Naive thymus-derived CD4-positive, alpha-beta T cell (primary cell): ENCODE results near the gene ZNF423. TPM values are rescaled to one million over a fixed set of nuclear protein-coding genes. Genes with fewer than 3 reads are reported as not detected.
"Not testable (repeated sequence)": the region's sequence is repeated elsewhere in the genome, so short reads cannot be mapped to it uniquely, and the experiment has no call there.

Experiments
- ATAC-seq: fragments of 150-1000 bp; cut with Tn5 transposase; 2 replicates; pipeline ENCODE4 v1.10.0; 2021; ENCODE audit warnings: mild to moderate bottlenecking, moderate library complexity
- CTCF ChIA-PET: fragments of 350-600 bp; sonication (Branson Sonifier 250); formaldehyde crosslinking; loops from one replicate; lab custom pipeline; 2021; ENCODE audit warnings: antibody characterized with exemption; lab: Charles Lee
- POLR2A ChIA-PET: fragments of 350-600 bp; sonication (Branson Sonifier 250); formaldehyde crosslinking; loops from one replicate; lab custom pipeline; 2021; ENCODE audit warnings: antibody characterized with exemption, inconsistent platforms; lab: Charles Lee
- DNase-seq, 9 donors: peaks; one replicate each; pipeline versions ENCODE4 v3.0.0 to v3.0.0-alpha.2; 2020 to 2022; ENCODE audit warnings: mixed read lengths in 1 of 9
- H3K27ac ChIP-seq: one replicate; pipeline ENCODE4 v1.7.0; 2013; ENCODE audit warnings: mild to moderate bottlenecking, low read depth, low read length, moderate library complexity
- H3K27me3 ChIP-seq, 2 donors: one replicate each; pipeline ENCODE4 v1.7.0; 2013; ENCODE audit warnings: low read length in 2 of 2, mild to moderate bottlenecking in 2 of 2, moderate library complexity in 2 of 2; ENCODE audit not compliant: control insufficient read depth in 2 of 2, insufficient read depth in 2 of 2
- H3K36me3 ChIP-seq, 3 experiments: 1 replicate in 2 of 3; 2 replicates in 1 of 3; pipeline ENCODE4 v1.7.0; 2013; ENCODE audit warnings: low read length in 3 of 3, mild to moderate bottlenecking in 3 of 3, moderate library complexity in 1 of 3; ENCODE audit not compliant: insufficient read depth in 3 of 3, control insufficient read depth in 2 of 3
- H3K4me1 ChIP-seq, 2 donors: one replicate each; pipeline ENCODE4 v1.7.0; 2013; ENCODE audit warnings: low read length in 2 of 2, mild to moderate bottlenecking in 2 of 2, moderate library complexity in 1 of 2; ENCODE audit not compliant: control insufficient read depth in 2 of 2, insufficient read depth in 2 of 2
- H3K4me3 ChIP-seq: 2 replicates; pipeline ENCODE4 v1.7.0; 2013; ENCODE audit warnings: mild to moderate bottlenecking, low read length
- H3K9me3 ChIP-seq, 3 experiments: 1 replicate in 2 of 3; 2 replicates in 1 of 3; pipeline ENCODE4 v1.7.0; 2013; ENCODE audit warnings: low read length in 3 of 3; ENCODE audit not compliant: control insufficient read depth in 2 of 3
- H3K27ac Mint-ChIP-seq, 9 donors: one replicate each; pipeline ENCODE4 v1.8.0; 2020 to 2022; ENCODE audit warnings: mixed read lengths in 9 of 9, mild to moderate bottlenecking in 8 of 9, moderate library complexity in 5 of 9, inconsistent platforms in 2 of 9
- H3K27me3 Mint-ChIP-seq, 5 donors: one replicate each; pipeline ENCODE4 v1.8.0; 2021 to 2022; ENCODE audit warnings: mixed read lengths in 5 of 5, mild to moderate bottlenecking in 1 of 5
- H3K36me3 Mint-ChIP-seq, 5 donors: one replicate each; pipeline ENCODE4 v1.8.0; 2020 to 2022; ENCODE audit warnings: mixed read lengths in 5 of 5, mild to moderate bottlenecking in 3 of 5, inconsistent platforms in 1 of 5
- H3K4me1 Mint-ChIP-seq, 7 donors: one replicate each; pipeline ENCODE4 v1.8.0; 2020 to 2022; ENCODE audit warnings: mixed read lengths in 7 of 7, mild to moderate bottlenecking in 3 of 7, inconsistent platforms in 1 of 7
- H3K4me3 Mint-ChIP-seq, 10 donors: one replicate each; pipeline ENCODE4 v1.8.0; 2020 to 2022; ENCODE audit warnings: mild to moderate bottlenecking in 10 of 10, mixed read lengths in 10 of 10, moderate library complexity in 6 of 10, inconsistent platforms in 2 of 10
- H3K9me3 Mint-ChIP-seq, 11 donors: one replicate each; pipeline ENCODE4 v1.8.0; 2020 to 2022; ENCODE audit warnings: mixed read lengths in 11 of 11, mild to moderate bottlenecking in 4 of 11, inconsistent platforms in 1 of 11, moderate library complexity in 1 of 11
- intact Hi-C, 2 donors: fragments of 100-400 bp; cut with micrococcal nuclease; formaldehyde crosslinking; loops; one replicate each; pipeline ENCODE4 v1.15.1; 2023
- polyA plus RNA-seq, 2 donors: library from polyadenylated mRNA; unstranded; fragments of 300-500 nt; fragmentation: Illumina TruSeq; gene quantifications; one replicate each; pipeline ENCODE4 v1.2.3, GENCODE V29; 2021
- total RNA-seq, 6 experiments: library from RNA in 5 of 6; stranded (reverse) in 5 of 6; gene quantifications; 1 replicate in 5 of 6; 2 replicates in 1 of 6; pipeline ENCODE4 v1.2.3 and lab custom pipeline; 2021 to 2026

ZNF423 gene
- total and polyA plus RNA-seq, 7 experiments from 2014 or later = not detected

- Mint-ChIP-seq H3K4me1 (peaks cover 0 to 7% (median 0%) of the 10 kb centered on the region in 7 donors), H3K27me3 (peaks cover 6 to 53% (median 33%) of the 10 kb centered on the region in 5 donors), H3K36me3 (no peaks in the 10 kb centered on the region), H3K27ac (no peak overlapping the region), H3K9me3 (peaks cover 0 to 2% (median 0%) of the 10 kb centered on the region in 11 donors), H3K4me3 (no peak overlapping the region)
- no peaks in the 10 kb centered on the region for H3K36me3 ChIP-seq
- ATAC-seq (no peak), DNase-seq (no peak)
- ChIA-PET POLR2A (no interaction called here), CTCF (no interaction called here)
- no peak overlapping the region for H3K4me3 ChIP-seq
- no peaks in the 10 kb centered on the region for H3K27me3 ChIP-seq
- intact Hi-C loops = no loop called here
- H3K27ac ChIP-seq = no peak overlapping the region
- H3K4me1 ChIP-seq = no peaks in the 10 kb centered on the region
- H3K9me3 ChIP-seq = no peaks in the 10 kb centered on the region
Measured at GRCh38 chr16:49684696-49685095, 171.2 kb downstream of the ZNF423 start.

- no peak overlapping the region for H3K27ac ChIP-seq
- H3K9me3 ChIP-seq = no peaks in the 10 kb centered on the region
- ChIA-PET POLR2A (no interaction called here), CTCF (no interaction called here)
- peaks cover 0 to 7% (median 0%) of the 10 kb centered on the region in 7 donors for H3K4me1 Mint-ChIP-seq
- no peak overlapping the region for H3K4me3 ChIP-seq
- no peaks in the 10 kb centered on the region for H3K27me3 ChIP-seq
- DNase-seq (no peak), ATAC-seq (no peak)
- H3K9me3 Mint-ChIP-seq = peaks cover 0 to 2% (median 0%) of the 10 kb centered on the region in 11 donors
- intact Hi-C loops = no loop called here
- no peak overlapping the region for H3K4me3 Mint-ChIP-seq
- no peaks in the 10 kb centered on the region for H3K36me3 Mint-ChIP-seq
- no peaks in the 10 kb centered on the region for H3K36me3 ChIP-seq
- H3K27ac Mint-ChIP-seq = no peak overlapping the region
- no peaks in the 10 kb centered on the region for H3K4me1 ChIP-seq
- peaks cover 0 to 33% (median 22%) of the 10 kb centered on the region in 5 donors for H3K27me3 Mint-ChIP-seq
Measured at GRCh38 chr16:49682577-49683165, 173.2 kb downstream of the ZNF423 start.

- H3K27ac ChIP-seq = no peak overlapping the region
- H3K27me3 ChIP-seq = no peaks in the 10 kb centered on the region
- Mint-ChIP-seq H3K27me3 (peaks cover 0 to 20% (median 9%) of the 10 kb centered on the region in 5 donors), H3K27ac (no peak overlapping the region), H3K9me3 (peaks cover 0 to 2% (median 0%) of the 10 kb centered on the region in 11 donors), H3K4me1 (peaks cover 0 to 7% (median 0%) of the 10 kb centered on the region in 7 donors), H3K4me3 (no peak overlapping the region), H3K36me3 (no peaks in the 10 kb centered on the region)
- intact Hi-C loops = no loop called here
- no peaks in the 10 kb centered on the region for H3K9me3 ChIP-seq
- CTCF ChIA-PET = no interaction called here
- POLR2A ChIA-PET = no interaction called here
- DNase-seq (no peak), ATAC-seq (no peak)
- no peaks in the 10 kb centered on the region for H3K4me1 ChIP-seq
- H3K36me3 ChIP-seq = no peaks in the 10 kb centered on the region
- H3K4me3 ChIP-seq = no peak overlapping the region
Measured at GRCh38 chr16:49681217-49681883, 174.6 kb downstream of the ZNF423 start.

- Histone ChIP-seq H3K9me3 (no peaks in the 10 kb centered on the region), H3K36me3 (no peaks in the 10 kb centered on the region), H3K4me1 (no peaks in the 10 kb centered on the region), H3K27ac (no peak overlapping the region), H3K27me3 (no peaks in the 10 kb centered on the region), H3K4me3 (no peak overlapping the region)
- DNase-seq = no peak
- intact Hi-C loops = no loop called here
- peaks cover 0 to 9% (median 0%) of the 10 kb centered on the region in 5 donors for H3K27me3 Mint-ChIP-seq
- peaks cover 0 to 2% (median 0%) of the 10 kb centered on the region in 11 donors for H3K9me3 Mint-ChIP-seq
- no peaks in the 10 kb centered on the region for H3K4me1 Mint-ChIP-seq
- H3K4me3 Mint-ChIP-seq = no peak overlapping the region
- no peaks in the 10 kb centered on the region for H3K36me3 Mint-ChIP-seq
- ChIA-PET CTCF (no interaction called here), POLR2A (no interaction called here)
- ATAC-seq = no peak
- H3K27ac Mint-ChIP-seq = no peak overlapping the region
Measured at GRCh38 chr16:49679095-49679494, 176.8 kb downstream of the ZNF423 start.

GRCh38 chr16:49677661-49678060 lies 178.3 kb downstream of the ZNF423 start:
- H3K4me3 Mint-ChIP-seq, H3K36me3 Mint-ChIP-seq, CTCF ChIA-PET, H3K27ac ChIP-seq, H3K9me3 ChIP-seq, H3K36me3 ChIP-seq, H3K9me3 Mint-ChIP-seq, DNase-seq, H3K27ac Mint-ChIP-seq, ATAC-seq, H3K27me3 ChIP-seq, intact Hi-C loops, POLR2A ChIA-PET, H3K4me3 ChIP-seq, H3K4me1 ChIP-seq, H3K4me1 Mint-ChIP-seq: not testable (repeated sequence)
- peaks cover 0 to 15% (median 0%) of the 10 kb centered on the region in 5 donors for H3K27me3 Mint-ChIP-seq

- Mint-ChIP-seq H3K4me1 (no peaks in the 10 kb centered on the region), H3K4me3 (no peak overlapping the region), H3K9me3 (peaks cover 0 to 2% (median 0%) of the 10 kb centered on the region in 11 donors), H3K36me3 (no peaks in the 10 kb centered on the region), H3K27me3 (peaks cover 0 to 6% (median 0%) of the 10 kb centered on the region in 5 donors), H3K27ac (no peak overlapping the region)
- DNase-seq (no peak), ATAC-seq (no peak)
- H3K4me1 ChIP-seq = no peaks in the 10 kb centered on the region
- H3K4me3 ChIP-seq = no peak overlapping the region
- ChIA-PET POLR2A (no interaction called here), CTCF (no interaction called here)
- no peaks in the 10 kb centered on the region for H3K36me3 ChIP-seq
- intact Hi-C loops = no loop called here
- H3K9me3 ChIP-seq = no peaks in the 10 kb centered on the region
- H3K27me3 ChIP-seq = no peaks in the 10 kb centered on the region
- H3K27ac ChIP-seq = no peak overlapping the region
Measured at GRCh38 chr16:49675413-49675812, 180.5 kb downstream of the ZNF423 start.

- no peak overlapping the region for H3K4me3 ChIP-seq
- no peaks in the 10 kb centered on the region for H3K4me1 ChIP-seq
- Mint-ChIP-seq H3K9me3 (peaks cover 0 to under 1% (median 0%) of the 10 kb centered on the region in 11 donors), H3K27ac (peak overlapping the region in 1 of 9 donors; percentile 25), H3K4me3 (no peak overlapping the region), H3K4me1 (no peaks in the 10 kb centered on the region), H3K27me3 (peaks cover 0 to 6% (median 0%) of the 10 kb centered on the region in 5 donors), H3K36me3 (no peaks in the 10 kb centered on the region)
- ChIA-PET CTCF (no interaction called here), POLR2A (no interaction called here)
- no peaks in the 10 kb centered on the region for H3K36me3 ChIP-seq
- no peak overlapping the region for H3K27ac ChIP-seq
- H3K27me3 ChIP-seq = no peaks in the 10 kb centered on the region
- intact Hi-C loops = no loop called here
- DNase-seq (no peak), ATAC-seq (no peak)
- no peaks in the 10 kb centered on the region for H3K9me3 ChIP-seq
Measured at GRCh38 chr16:49674990-49675389, 180.9 kb downstream of the ZNF423 start.
